OCI-LY1 (cell line): Measurements from ENCODE around the gene TNS3.

Experiments used
- CTCF ChIP-seq: fragments of 200-600 bp; sonication (generic), shearing (Covaris generic); IDR thresholded peaks from 2 replicates; pipeline ENCODE4 v1.5.1; 2017; ENCODE audit warnings: mild to moderate bottlenecking, antibody characterized with exemption, low read length, moderate library complexity, mixed read lengths
- EZH2 ChIP-seq: fragments of 200-600 bp; sonication (generic), shearing (Covaris generic); IDR thresholded peaks from 2 replicates; pipeline ENCODE4 v1.8.0; 2017; ENCODE audit warnings: borderline replicate concordance, mixed run types, mild to moderate bottlenecking, antibody characterized with exemption, low read length, moderate library complexity, mixed read lengths

DNA sequence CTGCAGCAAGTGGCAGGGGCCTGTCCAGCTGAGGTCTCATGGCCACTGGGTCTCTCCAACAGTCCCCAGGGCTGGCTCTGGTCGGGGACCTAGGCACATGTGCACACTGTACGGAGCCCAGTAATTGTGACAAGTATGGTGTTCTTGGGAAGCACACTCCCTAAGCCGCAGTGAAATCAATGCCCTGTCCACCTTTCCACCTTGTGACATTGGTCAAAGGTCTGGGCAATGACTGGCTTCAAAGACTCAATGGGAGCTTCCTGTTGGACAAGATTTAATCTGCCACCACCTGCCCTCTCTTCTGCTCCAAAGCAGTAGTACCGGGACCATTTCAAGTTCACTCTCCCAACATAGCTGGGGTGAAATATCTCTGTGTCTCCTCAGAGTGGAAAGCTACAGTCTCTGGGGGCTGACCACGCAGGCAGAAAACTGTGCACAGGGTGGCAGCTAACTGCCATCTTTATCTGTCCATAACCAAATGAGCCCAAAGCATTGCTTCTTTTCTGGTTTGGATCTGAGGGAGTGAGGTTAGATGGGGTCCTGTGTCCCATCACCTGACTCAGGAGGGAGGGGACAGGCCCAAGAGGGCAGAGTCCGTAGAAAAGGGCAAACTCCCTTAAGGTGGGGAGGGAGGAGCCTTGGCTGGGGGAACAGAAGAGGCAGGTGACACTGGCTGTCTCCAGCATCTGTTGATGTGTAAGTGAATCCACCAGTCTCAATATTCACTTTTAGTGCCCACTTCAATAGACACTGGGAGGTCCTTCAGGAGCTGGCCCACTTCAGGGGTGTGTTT, 307.7 kb downstream of the TNS3 start:
- TF ChIP-seq CTCF = no peak
- TF ChIP-seq EZH2 = no peak
